RWPE1 (cell line): ENCODE results near the gene NFYC.

Experiments
- CTCF ChIA-PET: fragments of 350-600 bp; sonication (Branson Sonifier 250); formaldehyde crosslinking; extraction: SDS; loops from one replicate; lab custom pipeline; 2021; lab: Yijun Ruan, JAX
- POLR2A ChIA-PET: fragments of 400-600 bp; formaldehyde crosslinking; extraction: SDS; loops from one replicate; lab custom pipeline; 2020; ENCODE audit warnings: antibody characterized with exemption; ENCODE audit not compliant: low non-redundant PET; lab: Yijun Ruan, JAX
- DNase-seq: peaks from one replicate; pipeline ENCODE4 v3.0.0; 2012; ENCODE audit warnings: low spot score
- H3K27ac ChIP-seq: fragments of 450-650 bp; 2 replicates; pipeline ENCODE4 v1.5.1; 2017
- TF ChIP-seq, protein P1 (sequence below): fragments of 450-650 bp; conservative IDR thresholded peaks from 2 replicates; pipeline ENCODE4 v1.5.1; 2017; ENCODE audit warnings: low read depth, mild to moderate bottlenecking

Gene NFYC

DNA sequence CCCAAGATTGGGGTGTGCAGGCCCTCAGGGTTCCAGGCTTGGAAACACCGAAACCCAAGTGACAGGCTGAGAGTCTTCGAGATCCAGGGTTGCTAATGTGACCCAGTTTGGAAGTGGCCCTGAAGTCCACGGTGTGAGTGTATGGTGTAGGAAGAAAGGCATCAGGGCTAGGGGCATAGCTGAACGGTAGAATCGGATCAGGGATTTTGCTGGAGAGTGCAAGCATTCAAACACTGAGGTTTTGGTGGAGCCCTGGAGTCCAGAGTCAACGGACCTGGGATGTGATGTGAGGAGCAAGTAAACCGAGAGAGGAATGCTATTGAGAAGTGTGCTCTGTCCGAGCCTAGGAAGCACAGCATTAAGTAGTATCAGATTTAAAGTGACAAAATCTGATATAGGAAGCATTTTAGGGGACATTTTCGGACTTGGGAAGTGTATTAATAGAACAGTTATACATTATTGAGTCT lies 958 bp downstream of the NFYC start:
- CTCF ChIA-PET, result no interaction called here
- DNase-seq, result no peak
- TF ChIP-seq, protein P1, sequence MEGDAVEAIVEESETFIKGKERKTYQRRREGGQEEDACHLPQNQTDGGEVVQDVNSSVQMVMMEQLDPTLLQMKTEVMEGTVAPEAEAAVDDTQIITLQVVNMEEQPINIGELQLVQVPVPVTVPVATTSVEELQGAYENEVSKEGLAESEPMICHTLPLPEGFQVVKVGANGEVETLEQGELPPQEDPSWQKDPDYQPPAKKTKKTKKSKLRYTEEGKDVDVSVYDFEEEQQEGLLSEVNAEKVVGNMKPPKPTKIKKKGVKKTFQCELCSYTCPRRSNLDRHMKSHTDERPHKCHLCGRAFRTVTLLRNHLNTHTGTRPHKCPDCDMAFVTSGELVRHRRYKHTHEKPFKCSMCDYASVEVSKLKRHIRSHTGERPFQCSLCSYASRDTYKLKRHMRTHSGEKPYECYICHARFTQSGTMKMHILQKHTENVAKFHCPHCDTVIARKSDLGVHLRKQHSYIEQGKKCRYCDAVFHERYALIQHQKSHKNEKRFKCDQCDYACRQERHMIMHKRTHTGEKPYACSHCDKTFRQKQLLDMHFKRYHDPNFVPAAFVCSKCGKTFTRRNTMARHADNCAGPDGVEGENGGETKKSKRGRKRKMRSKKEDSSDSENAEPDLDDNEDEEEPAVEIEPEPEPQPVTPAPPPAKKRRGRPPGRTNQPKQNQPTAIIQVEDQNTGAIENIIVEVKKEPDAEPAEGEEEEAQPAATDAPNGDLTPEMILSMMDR, result no peak
- POLR2A ChIA-PET, result interaction anchor here (0.6 to 1.4 kb wide), 2 partner anchors 10 to 242 kb away, joined by 4 to 6 read pairs; partner anchors contain the start of gene ZFP69B
- peak overlapping the region; percentile 96 for H3K27ac ChIP-seq

DNA sequence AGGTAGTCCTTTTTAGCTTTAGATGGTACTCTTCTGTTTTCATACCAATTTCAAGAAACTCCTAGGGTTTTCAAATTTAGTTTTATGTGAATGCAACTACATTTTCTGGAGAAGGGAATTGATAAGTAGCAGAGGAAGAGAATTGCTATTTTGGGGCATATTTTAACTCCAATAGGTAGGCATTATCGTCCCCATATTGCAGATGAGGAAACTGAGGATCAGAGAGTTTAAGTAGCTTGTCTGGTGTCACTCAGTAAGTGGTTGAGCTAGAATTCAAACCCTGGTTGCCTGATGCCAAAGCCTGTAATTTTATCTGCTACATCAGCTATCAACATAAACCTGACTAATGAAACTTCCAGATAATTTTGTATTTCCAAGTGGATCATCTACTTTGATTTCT lies 1.9 kb downstream of the NFYC start:
- no peak for DNase-seq
- ChIA-PET CTCF (interaction anchor here (0.6 kb wide), 1 partner anchor 122 kb away, joined by 6 read pairs; no protein-coding TSS in a partner anchor), POLR2A (no interaction called here)
- H3K27ac ChIP-seq, result no peak overlapping the region
- TF ChIP-seq, protein P1, result no peak

DNA sequence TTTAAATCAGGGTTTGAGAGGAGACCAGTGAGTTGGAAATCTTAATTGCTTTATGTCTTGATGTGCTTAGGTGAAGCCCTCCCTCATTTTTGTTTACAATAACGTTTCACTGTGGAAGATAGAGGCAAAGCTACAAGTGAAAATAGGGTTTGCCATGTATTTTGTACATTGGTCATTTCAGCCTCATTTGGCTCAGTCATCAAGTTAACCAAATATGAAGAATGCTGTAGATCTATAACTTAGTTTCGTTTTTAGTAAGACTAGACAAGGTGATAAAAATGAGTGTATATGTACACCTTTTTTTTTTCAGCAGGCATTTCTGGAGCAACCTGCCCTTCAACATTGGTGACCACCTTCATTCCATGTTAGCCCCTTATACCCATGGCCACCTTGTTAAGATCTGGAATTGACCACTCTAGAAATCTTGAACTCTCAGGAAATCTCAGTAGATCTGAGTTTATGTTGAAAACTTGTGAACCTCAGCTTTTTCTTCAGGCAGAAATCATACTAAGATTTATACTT lies 2.9 kb downstream of the NFYC start:
- ChIA-PET CTCF (no interaction called here), POLR2A (no interaction called here)
- TF ChIP-seq, protein P1, result no peak
- no peak overlapping the region for H3K27ac ChIP-seq
- DNase-seq, result no peak

DNA sequence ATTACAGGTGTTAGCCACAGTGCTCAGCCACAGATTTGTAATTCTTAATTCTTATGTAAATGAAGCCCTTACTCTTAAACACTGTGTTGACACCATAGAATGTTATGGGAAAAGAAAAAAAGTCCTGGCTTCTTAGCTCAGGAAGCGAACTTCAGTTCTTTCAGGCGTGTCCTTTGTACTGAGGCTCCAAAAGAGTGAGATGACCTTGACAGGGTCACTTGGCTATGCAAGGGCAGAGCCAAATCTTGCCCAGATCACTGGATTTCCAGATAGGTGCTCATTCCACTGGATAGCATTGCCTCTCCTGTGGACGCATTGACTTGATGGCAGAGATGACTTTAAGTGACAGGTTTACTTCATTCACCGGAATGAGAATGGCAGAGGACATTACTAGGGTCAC lies 4.8 kb downstream of the NFYC start:
- no peak for DNase-seq
- ChIA-PET POLR2A (no interaction called here), CTCF (no interaction called here)
- TF ChIP-seq, protein P1, result no peak
- no peak overlapping the region for H3K27ac ChIP-seq

DNA sequence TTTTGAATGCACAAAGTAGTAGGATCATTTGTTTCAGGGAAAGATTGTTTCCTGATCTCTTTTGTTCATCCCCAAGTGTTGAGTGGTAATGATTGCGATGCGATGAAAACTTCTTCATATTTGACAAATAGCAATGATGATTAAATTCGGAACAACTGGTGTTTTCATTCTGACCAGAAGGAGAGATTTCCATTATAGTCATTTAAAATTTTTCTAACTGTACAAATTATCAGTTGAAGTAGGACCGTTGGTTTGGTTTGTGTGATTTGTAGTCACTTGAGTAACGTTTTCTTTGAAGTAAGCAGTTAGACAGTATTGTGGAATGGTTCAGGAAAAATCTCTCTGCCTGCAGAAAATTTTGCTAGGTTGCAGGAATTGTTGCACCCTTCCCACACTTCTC lies 5.9 kb downstream of the NFYC start:
- no peak for DNase-seq
- CTCF ChIA-PET, result no interaction called here
- TF ChIP-seq, protein P1, result no peak
- POLR2A ChIA-PET, result no interaction called here
- H3K27ac ChIP-seq, result no peak overlapping the region

DNA sequence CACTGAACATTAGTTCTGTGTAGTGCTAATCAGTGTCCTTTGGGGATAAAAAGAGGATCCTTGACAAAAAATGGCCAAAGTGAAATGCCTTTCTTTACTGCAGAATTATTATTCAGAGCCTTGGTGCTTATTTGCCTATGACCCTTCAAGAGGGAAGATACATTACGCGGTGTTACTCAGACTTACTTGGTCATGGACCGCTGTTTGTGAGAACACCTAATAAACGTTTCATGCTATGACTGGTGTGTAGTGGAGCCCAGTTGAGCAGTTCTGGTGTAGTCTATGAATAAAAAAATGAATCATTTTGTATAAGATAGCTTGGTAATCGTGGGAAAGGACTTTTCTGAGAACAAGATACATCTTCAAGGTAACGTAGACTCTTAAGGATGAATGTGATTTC lies 8.3 kb downstream of the NFYC start:
- TF ChIP-seq, protein P1, result no peak
- DNase-seq, result no peak
- ChIA-PET CTCF (no interaction called here), POLR2A (no interaction called here)
- H3K27ac ChIP-seq, result no peak overlapping the region
